K562 (cell line): ENCODE data around the gene C11orf54. TPM values are rescaled to one million over a fixed set of nuclear protein-coding genes. Genes with fewer than 3 reads are reported as not detected.

Source experiments
- CCAR2 ChIP-seq: fragments of 200-400 bp; formaldehyde crosslinking; IDR thresholded peaks from 2 replicates; pipeline ENCODE4 v1.6.1; 2017; ENCODE audit warnings: mild to moderate bottlenecking, low read depth, low read length
- CEBPB ChIP-seq: fragments of 450-650 bp; IDR thresholded peaks from 2 replicates; pipeline ENCODE4 v1.6.1; 2016; ENCODE audit warnings: missing genetic modification characterization, missing compliant biosample characterization
- ETV5 ChIP-seq: sonication (generic); formaldehyde crosslinking; IDR thresholded peaks from 2 replicates; pipeline ENCODE4 v1.4.0; 2020; ENCODE audit warnings: low read depth, mild to moderate bottlenecking, missing genetic modification reagents
- HDAC2 ChIP-seq: fragments of 450-650 bp; IDR thresholded peaks from 2 replicates; pipeline ENCODE4 v1.6.1; 2016; ENCODE audit warnings: mild to moderate bottlenecking
- HMGN3 ChIP-seq: IDR thresholded peaks from 2 replicates; pipeline ENCODE4 v1.6.1; 2011; ENCODE audit warnings: borderline replicate concordance, low read depth, mild to moderate bottlenecking, mixed read lengths, low read length; ENCODE audit not compliant: insufficient read length; ENCODE audit errors: extremely low read depth
- NCOA6 ChIP-seq: fragments of 450-650 bp; IDR thresholded peaks from 2 replicates; pipeline ENCODE4 v1.6.1; 2017; ENCODE audit warnings: mild to moderate bottlenecking
- PPARD ChIP-seq: fragments of 250-450 bp; sonication (Bioruptor Pico); IDR thresholded peaks from 2 replicates; pipeline ENCODE4 v1.8.0; 2022; ENCODE audit warnings: inconsistent platforms, mild to moderate bottlenecking, moderate library complexity
- ZNF436 ChIP-seq: fragments of 250-450, 450-650 bp; sonication (Bioruptor Pico); formaldehyde crosslinking; IDR thresholded peaks from 2 replicates; pipeline ENCODE4 v1.7.0; 2020; ENCODE audit warnings: mild to moderate bottlenecking
- ZNF77 ChIP-seq: fragments of 250-450 bp; sonication (Bioruptor Pico); IDR thresholded peaks from 2 replicates; pipeline ENCODE4 v1.5.0; 2020
- polyA plus RNA-seq, 8 experiments: library from polyadenylated mRNA; depleted of rRNA in 4 of 8; stranded (reverse) in 5 of 8; unstranded in 3 of 8; fragments of >200 nt; fragmentation: Nextera tagmentation in 2 of 8; fragmentation: Illumina TruSeq in 1 of 8; extraction: Ambion mirVana in 2 of 8; extraction: Trizol in 1 of 8; gene quantifications; 2 replicates each; pipeline versions ENCODE4 v1.2.1 to v1.2.3, GENCODE V29; 2011 to 2014; ENCODE audit warnings: inconsistent platforms in 1 of 8, missing spikeins in 1 of 8
- total RNA-seq, 7 experiments: library from RNA; depleted of rRNA in 6 of 7; stranded (reverse); fragments of >200 nt in 6 of 7; fragmentation: Illumina TruSeq in 2 of 7; extraction: Trizol in 2 of 7; gene quantifications; 2 replicates each; pipeline versions ENCODE4 v1.2.1 to v1.2.3, GENCODE V29; 2011 to 2021; ENCODE audit warnings: low replicate concordance in 1 of 7
- TF ChIP-seq, protein P1 (sequence below): sonication (generic); formaldehyde crosslinking; IDR thresholded peaks from 2 replicates; pipeline ENCODE4 v1.8.1; 2023; ENCODE audit warnings: mild to moderate bottlenecking, missing genetic modification reagents, moderate library complexity
- TF ChIP-seq, protein P2 (sequence below): fragments of 450-650 bp; conservative IDR thresholded peaks from 2 replicates; pipeline ENCODE4 v1.6.1; 2016; ENCODE audit warnings: missing genetic modification characterization, low read depth, mild to moderate bottlenecking, control low read depth, missing compliant biosample characterization
- TF ChIP-seq, protein P3 (sequence below): fragments of 200-800 bp; sonication (Bioruptor generic); IDR thresholded peaks from 2 replicates; pipeline ENCODE4 v1.6.1; 2017; ENCODE audit warnings: missing genetic modification characterization, missing compliant biosample characterization

Gene C11orf54
- total and polyA plus RNA-seq, 9 of the 15 experiments (the other 6 are each of a cell fraction or from before 2014, with no cell fraction given) = 13.4 to 33.0 (median 23.1) TPM

DNA sequence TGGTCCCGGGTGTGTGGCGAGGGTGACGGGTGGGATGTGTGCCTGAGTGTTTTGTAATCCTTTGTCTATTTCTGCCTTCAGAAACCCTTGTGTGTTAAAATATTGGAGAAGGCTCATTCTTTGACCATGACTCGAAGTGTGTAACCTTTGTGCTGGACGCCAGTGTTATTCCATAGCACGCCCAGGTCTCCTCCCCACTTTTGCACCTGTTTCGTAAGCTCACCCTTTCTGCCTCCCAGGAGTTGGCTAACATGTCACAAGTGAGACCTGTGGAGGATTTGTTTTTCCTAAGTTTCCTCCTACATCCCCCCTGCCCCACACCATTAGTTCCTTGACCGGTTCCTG, 382 bp downstream of the C11orf54 start (continued):
- TF ChIP-seq ZNF436 (no peak), CCAR2 (no peak), PPARD (CRISPR knock-in tag) (no peak), HDAC2 (no peak), CEBPB (tag) (peak; percentile 91), ZNF77 (no peak), HMGN3 (peak; percentile 1), NCOA6 (no peak), ETV5 (CRISPR knock-in tag) (0 out of 2 replicates have a peak, but pooled peaks have one; percentile 45)
- TF ChIP-seq, protein P1, sequence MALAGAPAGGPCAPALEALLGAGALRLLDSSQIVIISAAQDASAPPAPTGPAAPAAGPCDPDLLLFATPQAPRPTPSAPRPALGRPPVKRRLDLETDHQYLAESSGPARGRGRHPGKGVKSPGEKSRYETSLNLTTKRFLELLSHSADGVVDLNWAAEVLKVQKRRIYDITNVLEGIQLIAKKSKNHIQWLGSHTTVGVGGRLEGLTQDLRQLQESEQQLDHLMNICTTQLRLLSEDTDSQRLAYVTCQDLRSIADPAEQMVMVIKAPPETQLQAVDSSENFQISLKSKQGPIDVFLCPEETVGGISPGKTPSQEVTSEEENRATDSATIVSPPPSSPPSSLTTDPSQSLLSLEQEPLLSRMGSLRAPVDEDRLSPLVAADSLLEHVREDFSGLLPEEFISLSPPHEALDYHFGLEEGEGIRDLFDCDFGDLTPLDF (CRISPR knock-in tag) = 0 out of 2 replicates have a peak, but pooled peaks have one; percentile 9
- TF ChIP-seq, protein P2, sequence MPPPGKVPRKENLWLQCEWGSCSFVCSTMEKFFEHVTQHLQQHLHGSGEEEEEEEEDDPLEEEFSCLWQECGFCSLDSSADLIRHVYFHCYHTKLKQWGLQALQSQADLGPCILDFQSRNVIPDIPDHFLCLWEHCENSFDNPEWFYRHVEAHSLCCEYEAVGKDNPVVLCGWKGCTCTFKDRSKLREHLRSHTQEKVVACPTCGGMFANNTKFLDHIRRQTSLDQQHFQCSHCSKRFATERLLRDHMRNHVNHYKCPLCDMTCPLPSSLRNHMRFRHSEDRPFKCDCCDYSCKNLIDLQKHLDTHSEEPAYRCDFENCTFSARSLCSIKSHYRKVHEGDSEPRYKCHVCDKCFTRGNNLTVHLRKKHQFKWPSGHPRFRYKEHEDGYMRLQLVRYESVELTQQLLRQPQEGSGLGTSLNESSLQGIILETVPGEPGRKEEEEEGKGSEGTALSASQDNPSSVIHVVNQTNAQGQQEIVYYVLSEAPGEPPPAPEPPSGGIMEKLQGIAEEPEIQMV (tag) = no peak
- TF ChIP-seq, protein P3, sequence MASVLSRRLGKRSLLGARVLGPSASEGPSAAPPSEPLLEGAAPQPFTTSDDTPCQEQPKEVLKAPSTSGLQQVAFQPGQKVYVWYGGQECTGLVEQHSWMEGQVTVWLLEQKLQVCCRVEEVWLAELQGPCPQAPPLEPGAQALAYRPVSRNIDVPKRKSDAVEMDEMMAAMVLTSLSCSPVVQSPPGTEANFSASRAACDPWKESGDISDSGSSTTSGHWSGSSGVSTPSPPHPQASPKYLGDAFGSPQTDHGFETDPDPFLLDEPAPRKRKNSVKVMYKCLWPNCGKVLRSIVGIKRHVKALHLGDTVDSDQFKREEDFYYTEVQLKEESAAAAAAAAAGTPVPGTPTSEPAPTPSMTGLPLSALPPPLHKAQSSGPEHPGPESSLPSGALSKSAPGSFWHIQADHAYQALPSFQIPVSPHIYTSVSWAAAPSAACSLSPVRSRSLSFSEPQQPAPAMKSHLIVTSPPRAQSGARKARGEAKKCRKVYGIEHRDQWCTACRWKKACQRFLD (CRISPR knock-in tag) = 0 out of 2 replicates have a peak, but pooled peaks have one; percentile 1
